ENCODE data around the gene PER3.
A peak's percentile ranks its signal among the peaks of the same experiment; 100 is the strongest.

PER3 gene

DNA sequence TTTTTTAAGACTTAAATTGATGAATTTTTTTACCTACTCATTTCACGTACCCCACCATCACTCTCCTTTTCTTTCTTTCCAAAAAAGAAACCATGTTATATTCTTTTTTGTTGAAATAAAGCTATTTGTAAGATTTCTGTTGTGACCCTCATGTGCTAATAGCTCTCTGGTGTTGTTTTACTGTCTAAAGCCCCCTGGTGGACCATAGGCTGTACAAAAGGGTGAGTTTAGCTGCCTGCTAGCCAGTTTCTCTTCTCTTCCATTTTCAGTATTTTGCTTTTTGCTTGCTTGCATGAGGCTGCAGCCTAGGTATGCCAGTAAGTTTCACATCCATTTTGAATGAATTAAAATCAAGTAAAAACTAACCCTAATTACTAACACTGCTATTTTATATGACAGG, 28.6 kb upstream of the PER3 start:
- Histone ChIP-seq H3K9me3 (ENCODE audit: control insufficient read depth, low read depth, low read length) (no peaks in the 10 kb centered on the region), H3K4me1 (ENCODE audit: control insufficient read depth, low read depth, low read length) (peaks cover 11% of the 10 kb centered on the region), H3K27ac (ENCODE audit: low read length) (no peak overlapping the region), H3K36me3 (ENCODE audit: control insufficient read depth, low read depth, low read length) (no peaks in the 10 kb centered on the region), H3K4me3 (ENCODE audit: low read length) (no peak overlapping the region), H3K9ac (ENCODE audit: low read length) (no peak overlapping the region), H3K27me3 (ENCODE audit: control insufficient read depth, insufficient read depth, low read length) (no peaks in the 10 kb centered on the region)

DNA sequence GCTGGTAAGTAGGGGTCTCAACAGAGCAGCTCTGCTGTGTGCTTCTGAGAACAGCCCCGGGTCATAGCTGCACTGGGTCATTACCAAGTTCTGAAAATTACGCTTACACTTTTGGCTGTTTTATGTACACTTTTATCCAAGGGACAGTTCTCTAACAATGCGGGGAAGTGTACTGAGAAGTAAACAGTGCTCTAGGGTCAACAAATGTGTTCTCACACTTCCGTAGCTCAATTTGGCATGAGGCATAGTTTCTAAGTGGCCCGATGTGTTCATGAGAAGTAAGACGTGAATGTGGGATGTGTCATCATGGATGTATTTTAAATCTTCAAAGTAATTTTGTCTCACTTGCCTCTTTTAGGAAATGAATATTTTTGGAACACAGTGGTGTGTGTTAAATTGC, 23.8 kb upstream of the PER3 start:
- Histone ChIP-seq H3K9ac (ENCODE audit: low read length) (no peak overlapping the region), H3K4me1 (ENCODE audit: control insufficient read depth, low read depth, low read length) (peaks cover 3% of the 10 kb centered on the region), H3K36me3 (ENCODE audit: control insufficient read depth, low read depth, low read length) (no peaks in the 10 kb centered on the region), H3K27me3 (ENCODE audit: control insufficient read depth, insufficient read depth, low read length) (no peaks in the 10 kb centered on the region), H3K27ac (ENCODE audit: low read length) (no peak overlapping the region), H3K4me3 (ENCODE audit: low read length) (no peak overlapping the region), H3K9me3 (ENCODE audit: control insufficient read depth, low read depth, low read length) (no peaks in the 10 kb centered on the region)

DNA sequence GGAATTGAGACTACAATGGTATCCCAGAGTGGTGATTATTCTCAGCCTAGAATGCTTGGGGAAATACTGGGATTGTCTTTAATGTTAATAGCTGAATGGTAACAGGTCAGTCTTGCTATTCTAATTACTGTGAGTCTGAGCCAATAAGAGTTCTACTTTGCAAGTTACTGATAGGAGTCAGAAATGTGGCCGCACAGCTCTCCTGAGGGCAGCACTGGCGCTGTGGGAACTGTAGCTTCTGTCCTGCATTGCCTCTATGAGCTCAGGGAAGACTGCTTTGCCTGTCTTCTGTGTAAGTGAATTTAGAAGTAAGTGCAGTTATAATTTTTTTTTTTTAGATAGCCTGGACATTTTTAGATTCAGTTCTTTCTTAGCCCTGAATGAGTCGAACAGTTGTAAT, 23.0 kb upstream of the PER3 start:
- H3K4me3 ChIP-seq (ENCODE audit: low read length) = no peak overlapping the region
- no peaks in the 10 kb centered on the region for H3K27me3 ChIP-seq (ENCODE audit: control insufficient read depth, insufficient read depth, low read length)
- no peaks in the 10 kb centered on the region for H3K9me3 ChIP-seq (ENCODE audit: control insufficient read depth, low read depth, low read length)
- H3K4me1 ChIP-seq (ENCODE audit: control insufficient read depth, low read depth, low read length) = no peaks in the 10 kb centered on the region
- H3K36me3 ChIP-seq (ENCODE audit: control insufficient read depth, low read depth, low read length) = no peaks in the 10 kb centered on the region
- H3K27ac ChIP-seq (ENCODE audit: low read length) = no peak overlapping the region
- no peak overlapping the region for H3K9ac ChIP-seq (ENCODE audit: low read length)

DNA sequence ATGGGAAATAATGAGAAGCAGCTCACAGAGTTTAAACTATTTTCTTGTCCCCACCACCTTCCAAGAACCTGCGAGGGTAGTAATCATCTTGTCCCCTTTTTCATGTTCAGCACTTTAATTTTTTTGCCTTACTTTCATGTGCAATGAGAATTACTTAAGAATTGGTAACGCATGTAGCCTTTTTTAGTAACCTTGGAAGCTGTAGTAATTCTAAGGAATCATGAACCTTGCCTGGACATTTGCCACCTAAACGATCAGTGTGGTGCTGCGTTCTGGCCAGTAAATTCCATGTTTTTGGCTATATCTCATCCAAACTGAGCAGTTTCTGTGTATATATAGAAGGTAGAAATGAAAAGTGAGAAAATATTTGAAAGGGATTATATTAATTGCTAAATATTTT, 16.9 kb upstream of the PER3 start:
- Histone ChIP-seq H3K27me3 (ENCODE audit: control insufficient read depth, insufficient read depth, low read length) (no peaks in the 10 kb centered on the region), H3K36me3 (ENCODE audit: control insufficient read depth, low read depth, low read length) (no peaks in the 10 kb centered on the region), H3K27ac (ENCODE audit: low read length) (no peak overlapping the region), H3K4me3 (ENCODE audit: low read length) (no peak overlapping the region), H3K4me1 (ENCODE audit: control insufficient read depth, low read depth, low read length) (no peaks in the 10 kb centered on the region), H3K9me3 (ENCODE audit: control insufficient read depth, low read depth, low read length) (no peaks in the 10 kb centered on the region), H3K9ac (ENCODE audit: low read length) (no peak overlapping the region)

DNA sequence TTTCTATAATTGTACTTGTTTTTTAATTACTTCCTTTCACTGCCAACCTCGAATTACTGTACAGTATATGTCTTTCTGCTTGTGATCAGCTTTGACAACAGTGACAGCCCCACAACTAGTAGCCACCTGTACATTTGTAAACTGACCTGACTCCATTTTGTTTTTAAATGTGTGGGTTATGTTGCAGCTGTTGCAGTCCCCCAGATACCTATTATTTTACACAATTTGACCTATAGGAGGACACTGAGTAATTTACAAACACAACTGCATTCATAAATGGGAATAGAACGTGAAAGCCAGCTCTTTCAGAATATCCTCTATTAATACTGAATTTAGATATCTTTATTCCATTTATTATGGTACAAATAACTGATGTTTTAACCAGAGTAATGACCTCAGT, 15.5 kb upstream of the PER3 start:
- H3K9me3 ChIP-seq (ENCODE audit: control insufficient read depth, low read depth, low read length) = no peaks in the 10 kb centered on the region
- H3K36me3 ChIP-seq (ENCODE audit: control insufficient read depth, low read depth, low read length) = peaks cover 6% of the 10 kb centered on the region
- H3K4me1 ChIP-seq (ENCODE audit: control insufficient read depth, low read depth, low read length) = no peaks in the 10 kb centered on the region
- H3K4me3 ChIP-seq (ENCODE audit: low read length) = no peak overlapping the region
- H3K27me3 ChIP-seq (ENCODE audit: control insufficient read depth, insufficient read depth, low read length) = no peaks in the 10 kb centered on the region
- no peak overlapping the region for H3K9ac ChIP-seq (ENCODE audit: low read length)
- H3K27ac ChIP-seq (ENCODE audit: low read length) = no peak overlapping the region

DNA sequence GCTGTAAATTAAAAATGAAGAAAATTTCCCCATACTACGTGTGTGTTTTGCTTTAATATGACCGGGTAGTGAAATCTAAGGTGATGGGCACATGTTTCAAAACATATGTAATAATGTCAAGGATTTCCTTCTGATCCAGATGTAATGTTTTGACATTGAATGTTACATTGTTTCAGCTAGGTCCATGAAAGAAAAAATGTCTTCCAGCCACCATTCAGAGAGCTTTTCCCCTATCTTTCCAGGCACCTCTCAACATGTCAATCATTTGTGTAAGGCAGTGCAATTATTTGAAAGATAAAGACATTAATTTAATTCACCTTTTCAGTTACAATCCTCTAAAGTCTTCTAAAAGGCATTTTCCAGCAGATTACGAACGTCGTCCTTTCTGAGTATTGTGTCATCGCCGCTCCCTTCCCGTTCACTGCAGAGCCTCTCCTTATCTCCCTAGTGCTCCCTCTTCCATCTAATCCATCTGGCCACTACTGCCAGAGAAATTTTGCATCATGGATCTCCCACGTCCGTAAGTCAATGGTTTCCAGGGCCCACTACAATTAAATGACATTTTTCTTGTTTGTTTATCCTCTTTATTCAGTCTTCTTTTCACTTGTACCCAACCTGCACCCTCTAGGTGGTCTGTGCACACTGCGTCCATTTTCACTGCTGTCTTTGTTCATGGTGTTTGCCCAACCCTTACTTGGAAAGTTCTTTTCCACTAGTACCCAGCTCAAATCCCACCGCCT, 14.2 kb upstream of the PER3 start:
- no peaks in the 10 kb centered on the region for H3K4me1 ChIP-seq (ENCODE audit: control insufficient read depth, low read depth, low read length)
- no peak overlapping the region for H3K27ac ChIP-seq (ENCODE audit: low read length)
- H3K4me3 ChIP-seq (ENCODE audit: low read length) = no peak overlapping the region
- no peaks in the 10 kb centered on the region for H3K9me3 ChIP-seq (ENCODE audit: control insufficient read depth, low read depth, low read length)
- H3K27me3 ChIP-seq (ENCODE audit: control insufficient read depth, insufficient read depth, low read length) = no peaks in the 10 kb centered on the region
- peaks cover 10% of the 10 kb centered on the region for H3K36me3 ChIP-seq (ENCODE audit: control insufficient read depth, low read depth, low read length)
- H3K9ac ChIP-seq (ENCODE audit: low read length) = no peak overlapping the region

DNA sequence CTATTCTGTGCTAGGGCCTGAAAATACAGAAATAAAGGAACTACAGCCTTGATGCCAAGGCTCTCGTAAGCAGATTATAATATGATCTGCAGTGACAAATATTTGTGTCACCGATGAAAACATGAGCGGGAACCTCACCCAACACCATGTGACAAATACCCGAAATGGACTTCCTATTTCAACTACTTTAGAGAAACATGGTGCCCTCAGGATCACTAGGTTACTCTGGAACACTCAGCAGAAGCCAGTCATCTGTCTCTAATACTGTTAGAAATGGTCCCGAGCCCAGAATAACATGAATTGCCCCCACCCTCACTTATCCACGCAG, 13.5 kb upstream of the PER3 start:
- H3K27me3 ChIP-seq (ENCODE audit: control insufficient read depth, insufficient read depth, low read length) = no peaks in the 10 kb centered on the region
- H3K4me1 ChIP-seq (ENCODE audit: control insufficient read depth, low read depth, low read length) = no peaks in the 10 kb centered on the region
- H3K9me3 ChIP-seq (ENCODE audit: control insufficient read depth, low read depth, low read length) = no peaks in the 10 kb centered on the region
- H3K9ac ChIP-seq (ENCODE audit: low read length) = peak overlapping the region; percentile 24
- no peak overlapping the region for H3K27ac ChIP-seq (ENCODE audit: low read length)
- H3K4me3 ChIP-seq (ENCODE audit: low read length) = peak overlapping the region; percentile 85
- peaks cover 11% of the 10 kb centered on the region for H3K36me3 ChIP-seq (ENCODE audit: control insufficient read depth, low read depth, low read length)

DNA sequence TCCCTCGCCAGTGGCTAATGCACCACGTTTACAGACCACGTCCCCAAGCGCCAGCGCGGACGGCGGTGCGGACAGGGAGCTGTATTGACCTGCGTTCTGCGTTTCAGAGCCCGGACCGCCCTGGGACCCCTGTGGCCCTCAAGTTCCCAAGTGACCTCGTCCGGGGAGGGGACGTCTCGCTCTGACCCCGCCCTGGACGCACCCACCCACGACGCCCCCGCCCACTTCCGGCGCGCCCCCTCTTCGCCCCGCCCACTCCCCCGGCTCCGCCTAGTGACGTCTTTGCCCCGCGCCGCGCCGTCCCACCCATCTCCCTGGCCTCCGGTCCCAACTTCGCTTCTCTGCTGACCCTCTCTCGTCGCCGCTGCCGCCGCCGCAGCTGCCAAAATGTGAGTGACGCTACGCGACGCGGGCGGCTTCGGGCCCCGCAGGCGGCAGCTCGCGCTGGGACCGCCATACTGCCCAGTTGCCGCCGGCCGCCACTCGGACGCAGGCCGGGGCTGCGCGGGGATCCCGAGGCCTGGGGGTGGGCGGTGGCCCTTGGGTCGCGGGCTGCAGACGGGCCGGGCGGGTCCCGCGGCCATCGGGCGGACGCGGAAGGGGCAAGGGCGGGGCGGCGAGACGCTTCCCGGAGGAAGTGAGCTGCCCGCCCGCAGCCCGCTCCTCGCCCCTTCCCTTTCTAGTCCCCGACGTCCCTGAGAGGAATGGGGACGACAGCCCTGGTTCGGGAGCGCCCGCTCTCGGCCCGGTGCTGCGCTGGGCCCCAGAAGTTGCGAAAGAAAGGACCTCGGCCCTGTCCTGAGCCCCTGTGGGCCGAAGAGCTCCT, 12.9 kb upstream of the PER3 start, which contains the start of gene VAMP3:
TSS of gene VAMP3 (plus strand) at position 300 of the 826 bp plus-strand sequence. CDS start at position 388, 88 bp downstream.
- Histone ChIP-seq H3K4me1 (ENCODE audit: control insufficient read depth, low read depth, low read length) (no peaks in the 10 kb centered on the region), H3K36me3 (ENCODE audit: control insufficient read depth, low read depth, low read length) (peaks cover 11% of the 10 kb centered on the region), H3K9me3 (ENCODE audit: control insufficient read depth, low read depth, low read length) (no peaks in the 10 kb centered on the region), H3K9ac (ENCODE audit: low read length) (peak within 1 kb of the TSS; percentile 77), H3K27me3 (ENCODE audit: control insufficient read depth, insufficient read depth, low read length) (no peaks in the 10 kb centered on the region), H3K27ac (ENCODE audit: low read length) (no peak within 1 kb of the TSS), H3K4me3 (ENCODE audit: low read length) (peak within 1 kb of the TSS; percentile 85)

DNA sequence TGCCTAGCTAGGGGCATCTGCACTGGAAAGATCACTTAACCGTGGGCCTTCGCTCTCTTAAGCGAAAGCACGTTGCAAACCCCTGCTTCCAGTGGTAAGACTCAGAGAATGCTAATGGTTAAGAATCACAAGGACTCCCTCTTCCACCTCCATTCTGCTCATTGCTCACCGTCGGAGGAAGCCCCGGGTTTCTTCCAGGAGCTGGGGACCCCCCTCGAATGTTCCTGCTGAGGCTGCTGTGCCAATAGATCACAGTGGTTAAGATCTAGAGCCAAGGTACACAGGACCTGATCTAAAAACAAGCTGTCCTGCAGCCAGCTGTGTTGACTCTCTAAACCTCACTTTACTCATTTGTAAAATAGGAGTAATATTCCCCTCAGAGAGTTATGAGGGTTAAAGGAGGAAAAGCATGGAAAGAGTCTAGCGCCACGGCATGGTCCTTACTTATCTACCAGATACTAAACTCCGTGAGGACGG, 12.2 kb upstream of the PER3 start:
- Histone ChIP-seq H3K9ac (ENCODE audit: low read length) (peak overlapping the region; percentile 77), H3K36me3 (ENCODE audit: control insufficient read depth, low read depth, low read length) (peaks cover 11% of the 10 kb centered on the region), H3K4me3 (ENCODE audit: low read length) (peak overlapping the region; percentile 85), H3K27ac (ENCODE audit: low read length) (no peak overlapping the region), H3K27me3 (ENCODE audit: control insufficient read depth, insufficient read depth, low read length) (no peaks in the 10 kb centered on the region), H3K9me3 (ENCODE audit: control insufficient read depth, low read depth, low read length) (no peaks in the 10 kb centered on the region), H3K4me1 (ENCODE audit: control insufficient read depth, low read depth, low read length) (no peaks in the 10 kb centered on the region)

DNA sequence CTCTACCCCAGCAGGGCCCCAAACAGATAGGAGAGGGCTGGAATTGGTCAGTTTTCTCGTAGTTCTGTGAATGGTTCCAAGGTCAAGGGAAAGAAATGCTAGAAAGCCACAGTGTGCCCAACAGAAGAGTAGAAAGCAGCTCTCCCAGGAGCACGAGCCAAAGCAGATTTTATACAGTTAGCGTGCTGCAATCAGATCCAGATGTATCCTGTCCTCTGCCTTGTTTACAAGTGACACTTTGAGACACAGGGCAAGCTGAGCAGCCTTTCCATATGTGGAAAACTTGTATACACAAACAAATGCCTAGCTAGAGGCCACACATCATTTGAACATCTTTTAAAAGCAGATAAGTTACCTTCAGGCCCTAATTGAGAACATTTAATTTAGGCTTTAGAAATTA, 6.5 kb upstream of the PER3 start:
- Histone ChIP-seq H3K36me3 (ENCODE audit: control insufficient read depth, low read depth, low read length) (peaks cover 40% of the 10 kb centered on the region), H3K4me3 (ENCODE audit: low read length) (no peak overlapping the region), H3K27ac (ENCODE audit: low read length) (no peak overlapping the region)

DNA sequence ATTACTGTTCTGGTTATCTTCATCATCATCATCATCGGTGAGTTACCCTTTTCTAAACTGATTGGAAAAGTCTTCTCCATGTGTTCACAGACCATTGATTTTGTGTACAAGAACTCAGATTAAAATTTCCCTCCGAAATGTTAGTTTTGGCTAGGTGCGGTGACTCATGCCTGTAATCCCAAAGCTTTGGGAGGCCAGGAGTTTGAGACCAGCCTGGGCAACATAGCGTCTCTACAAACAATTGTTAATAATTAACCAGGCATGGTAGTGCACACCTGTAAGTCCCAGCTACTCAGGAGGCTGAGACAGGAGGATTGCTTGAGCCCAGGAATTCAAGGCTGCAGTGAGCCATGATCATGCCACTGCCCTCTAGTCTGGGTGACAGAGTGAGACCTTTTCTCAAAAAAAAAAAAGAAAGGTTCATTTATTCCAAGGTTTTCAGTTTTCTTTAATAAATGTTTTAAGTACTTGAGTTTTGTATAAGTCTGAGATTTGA, 5.9 kb upstream of the PER3 start:
- Histone ChIP-seq H3K9me3 (ENCODE audit: control insufficient read depth, low read depth, low read length) (no peaks in the 10 kb centered on the region), H3K4me3 (ENCODE audit: low read length) (no peak overlapping the region), H3K36me3 (ENCODE audit: control insufficient read depth, low read depth, low read length) (peaks cover 36% of the 10 kb centered on the region), H3K27me3 (ENCODE audit: control insufficient read depth, insufficient read depth, low read length) (no peaks in the 10 kb centered on the region), H3K9ac (ENCODE audit: low read length) (no peak overlapping the region), H3K4me1 (ENCODE audit: control insufficient read depth, low read depth, low read length) (no peaks in the 10 kb centered on the region), H3K27ac (ENCODE audit: low read length) (no peak overlapping the region)

More for the DNA sequence above, 6.5 kb upstream of the PER3 start:
- no peaks in the 10 kb centered on the region for H3K27me3 ChIP-seq (ENCODE audit: control insufficient read depth, insufficient read depth, low read length)
- H3K9ac ChIP-seq (ENCODE audit: low read length) = no peak overlapping the region
- no peaks in the 10 kb centered on the region for H3K9me3 ChIP-seq (ENCODE audit: control insufficient read depth, low read depth, low read length)
- no peaks in the 10 kb centered on the region for H3K4me1 ChIP-seq (ENCODE audit: control insufficient read depth, low read depth, low read length)

All from iPS-18a (cell line).